DOHH2 (cell line): Measurements from ENCODE around the gene RARB.

Experiments
- H3F3A ChIP-seq: fragments of 200-600 bp; sonication (generic), shearing (Covaris generic); 2 replicates; pipeline ENCODE4 v1.6.0; 2016; ENCODE audit warnings: antibody characterized with exemption, mild to moderate bottlenecking; ENCODE audit not compliant: control insufficient read depth, insufficient read depth
- H3K27ac ChIP-seq: fragments of 200-600 bp; sonication (generic); 2 replicates; pipeline ENCODE4 v1.5.1; 2014; ENCODE audit warnings: low read depth, mild to moderate bottlenecking, low read length, moderate library complexity
- H3K27me3 ChIP-seq: fragments of 200-600 bp; sonication (generic); 2 replicates; pipeline ENCODE4 v1.6.1; 2014; ENCODE audit warnings: mild to moderate bottlenecking, low read length, mixed read lengths; ENCODE audit not compliant: control insufficient read depth
- H3K36me3 ChIP-seq: fragments of 200-600 bp; sonication (generic); 2 replicates; pipeline ENCODE4 v1.6.1; 2014; ENCODE audit warnings: mild to moderate bottlenecking, low read length, moderate library complexity, mixed read lengths; ENCODE audit not compliant: control insufficient read depth
- H3K4me1 ChIP-seq: fragments of 200-600 bp; sonication (generic); 2 replicates; pipeline ENCODE4 v1.6.1; 2014; ENCODE audit warnings: mild to moderate bottlenecking, low read length, mixed read lengths; ENCODE audit not compliant: control insufficient read depth
- H3K4me2 ChIP-seq: fragments of 200-600 bp; sonication (generic); 2 replicates; pipeline ENCODE4 v1.6.0; 2014; ENCODE audit warnings: mild to moderate bottlenecking, low read length, moderate library complexity
- H3K4me3 ChIP-seq: fragments of 200-600 bp; sonication (generic); 2 replicates; pipeline ENCODE4 v1.5.1; 2014; ENCODE audit warnings: mild to moderate bottlenecking, low read length, mixed read lengths
- H3K79me2 ChIP-seq: fragments of 200-600 bp; sonication (generic); 2 replicates; pipeline ENCODE4 v1.6.1; 2014; ENCODE audit warnings: mild to moderate bottlenecking, low read length, mixed read lengths; ENCODE audit not compliant: control insufficient read depth
- H3K9me2 ChIP-seq: fragments of 200-600 bp; sonication (generic); replicated peaks from 2 replicates; pipeline ENCODE4 v1.6.1; 2014; ENCODE audit warnings: mild to moderate bottlenecking, low read length, mixed read lengths; ENCODE audit not compliant: control insufficient read depth
- H3K9me3 ChIP-seq: fragments of 200-600 bp; sonication (generic); 2 replicates; pipeline ENCODE4 v1.6.1; 2014; ENCODE audit warnings: antibody characterized with exemption, low read length, mixed read lengths; ENCODE audit not compliant: control insufficient read depth, insufficient read depth
- H4K20me1 ChIP-seq: fragments of 200-600 bp; sonication (generic); 2 replicates; pipeline ENCODE4 v1.6.0; 2014; ENCODE audit warnings: low read depth, mild to moderate bottlenecking, antibody characterized with exemption, low read length, moderate library complexity; ENCODE audit not compliant: control insufficient read depth, insufficient read depth
- EZH2phosphoT487 ChIP-seq: fragments of 200-600 bp; sonication (generic); IDR thresholded peaks from 2 replicates; pipeline ENCODE4 v1.6.1; 2017; ENCODE audit warnings: borderline replicate concordance, mild to moderate bottlenecking, antibody characterized with exemption, low read length, moderate library complexity, mixed read lengths
- TF ChIP-seq, protein P1 (sequence below): fragments of 200-600 bp; sonication (generic); IDR thresholded peaks from one replicate; pipeline ENCODE4 v1.5.1; 2014; ENCODE audit warnings: antibody characterized with exemption, mild to moderate bottlenecking, low read depth, low read length; ENCODE audit not compliant: poor library complexity, severe bottlenecking

Gene RARB

DNA sequence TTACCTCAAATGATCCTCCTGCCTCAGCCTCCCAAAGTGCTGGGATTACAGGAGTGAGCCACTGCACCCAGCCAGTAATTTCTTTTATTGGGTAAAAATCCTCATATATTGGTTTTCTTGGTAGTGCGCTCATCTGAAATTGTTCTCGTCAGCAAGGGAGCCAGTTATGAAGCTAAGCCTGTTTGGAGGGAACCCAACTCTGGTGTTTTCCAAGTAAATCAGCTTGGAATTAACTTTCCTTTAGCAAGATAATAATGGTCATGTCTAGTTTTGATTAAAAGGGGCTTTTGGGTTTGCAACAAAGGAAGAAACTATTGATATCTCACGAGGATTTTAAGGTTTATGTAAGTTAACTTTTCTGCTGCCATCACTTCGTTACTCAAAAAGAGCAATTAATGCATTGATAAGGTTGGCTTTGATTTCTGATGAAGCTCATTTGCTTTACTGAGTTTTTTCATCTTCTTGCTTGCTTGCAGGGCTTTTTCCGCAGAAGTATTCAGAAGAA lies 72.7 kb downstream of the RARB start:
- Histone ChIP-seq H3K4me3 (no peak overlapping the region), H3K27ac (no peak overlapping the region), H3K4me2 (no peak overlapping the region), H3K4me1 (no peaks in the 10 kb centered on the region), H3K9me3 (no peaks in the 10 kb centered on the region), H4K20me1 (no peaks in the 10 kb centered on the region), H3K36me3 (no peaks in the 10 kb centered on the region), H3K9me2 (no peaks in the 10 kb centered on the region), H3F3A (no peaks in the 10 kb centered on the region), H3K79me2 (no peaks in the 10 kb centered on the region), H3K27me3 (no peaks in the 10 kb centered on the region)
- TF ChIP-seq, protein P1, sequence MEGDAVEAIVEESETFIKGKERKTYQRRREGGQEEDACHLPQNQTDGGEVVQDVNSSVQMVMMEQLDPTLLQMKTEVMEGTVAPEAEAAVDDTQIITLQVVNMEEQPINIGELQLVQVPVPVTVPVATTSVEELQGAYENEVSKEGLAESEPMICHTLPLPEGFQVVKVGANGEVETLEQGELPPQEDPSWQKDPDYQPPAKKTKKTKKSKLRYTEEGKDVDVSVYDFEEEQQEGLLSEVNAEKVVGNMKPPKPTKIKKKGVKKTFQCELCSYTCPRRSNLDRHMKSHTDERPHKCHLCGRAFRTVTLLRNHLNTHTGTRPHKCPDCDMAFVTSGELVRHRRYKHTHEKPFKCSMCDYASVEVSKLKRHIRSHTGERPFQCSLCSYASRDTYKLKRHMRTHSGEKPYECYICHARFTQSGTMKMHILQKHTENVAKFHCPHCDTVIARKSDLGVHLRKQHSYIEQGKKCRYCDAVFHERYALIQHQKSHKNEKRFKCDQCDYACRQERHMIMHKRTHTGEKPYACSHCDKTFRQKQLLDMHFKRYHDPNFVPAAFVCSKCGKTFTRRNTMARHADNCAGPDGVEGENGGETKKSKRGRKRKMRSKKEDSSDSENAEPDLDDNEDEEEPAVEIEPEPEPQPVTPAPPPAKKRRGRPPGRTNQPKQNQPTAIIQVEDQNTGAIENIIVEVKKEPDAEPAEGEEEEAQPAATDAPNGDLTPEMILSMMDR = no peak
- TF ChIP-seq EZH2phosphoT487 = no peak

GRCh38 chr3:25502233-25502632 lies 74.2 kb downstream of the RARB start:
- Histone ChIP-seq H3K36me3 (no peaks in the 10 kb centered on the region), H4K20me1 (no peaks in the 10 kb centered on the region), H3K27me3 (no peaks in the 10 kb centered on the region), H3K9me3 (no peaks in the 10 kb centered on the region), H3K4me3 (no peak overlapping the region), H3K27ac (no peak overlapping the region), H3F3A (no peaks in the 10 kb centered on the region), H3K79me2 (no peaks in the 10 kb centered on the region), H3K4me2 (no peak overlapping the region), H3K9me2 (no peaks in the 10 kb centered on the region), H3K4me1 (no peaks in the 10 kb centered on the region)
- TF ChIP-seq, protein P1 = no peak
- no peak for TF ChIP-seq EZH2phosphoT487

GRCh38 chr3:25503898-25504301 lies 75.8 kb downstream of the RARB start:
- Histone ChIP-seq H3K4me2 (no peak overlapping the region), H3K79me2 (no peaks in the 10 kb centered on the region), H3K4me3 (no peak overlapping the region), H3K36me3 (no peaks in the 10 kb centered on the region), H3K9me2 (no peaks in the 10 kb centered on the region), H3K9me3 (no peaks in the 10 kb centered on the region), H3K27ac (no peak overlapping the region), H3K27me3 (no peaks in the 10 kb centered on the region), H3F3A (no peaks in the 10 kb centered on the region), H4K20me1 (no peaks in the 10 kb centered on the region), H3K4me1 (no peaks in the 10 kb centered on the region)
- no peak for TF ChIP-seq EZH2phosphoT487

DNA sequence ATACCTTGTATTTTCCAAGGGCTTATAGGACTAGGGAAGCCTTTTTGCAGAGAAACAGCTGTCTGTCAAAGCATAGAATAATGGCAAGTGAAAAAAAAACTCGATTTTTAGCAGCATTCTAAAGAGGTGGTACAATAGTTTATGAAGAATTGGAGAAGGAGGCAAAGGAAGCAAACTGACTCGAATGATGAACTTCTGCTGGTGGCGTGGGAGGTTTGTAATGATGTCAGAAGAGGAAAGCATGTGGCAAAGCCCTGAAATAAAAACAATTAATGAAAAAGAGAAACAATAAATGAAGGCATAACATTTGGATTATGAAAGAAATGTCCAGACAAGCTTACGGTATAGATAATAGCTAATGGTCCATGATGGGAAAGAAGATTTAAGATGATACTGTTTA lies 77.5 kb downstream of the RARB start:
- H3K4me1 ChIP-seq = no peaks in the 10 kb centered on the region
- no peaks in the 10 kb centered on the region for H4K20me1 ChIP-seq
- H3K9me3 ChIP-seq = no peaks in the 10 kb centered on the region
- H3K27me3 ChIP-seq = no peaks in the 10 kb centered on the region
- H3K4me3 ChIP-seq = no peak overlapping the region
- H3K27ac ChIP-seq = no peak overlapping the region
- TF ChIP-seq, protein P1 = no peak
- TF ChIP-seq EZH2phosphoT487 = no peak
- H3K36me3 ChIP-seq = no peaks in the 10 kb centered on the region
- no peak overlapping the region for H3K4me2 ChIP-seq
- H3K9me2 ChIP-seq = no peaks in the 10 kb centered on the region
- H3F3A ChIP-seq = no peaks in the 10 kb centered on the region
- H3K79me2 ChIP-seq = no peaks in the 10 kb centered on the region
